BLaER1 treated with 17β-estradiol and CSF1 and Interleukin-3, amounts not matched to agents 10 nM and 100 nM (cell line): ENCODE measurements around the gene ELMO2.

Source experiments
- H3K27ac ChIP-seq, 11 experiments: shearing (Covaris generic); formaldehyde crosslinking; 2 replicates each; pipeline ENCODE4 v1.8.1; 2022
- H3K27me3 ChIP-seq, 11 experiments: shearing (Covaris generic); formaldehyde crosslinking; 2 replicates each; pipeline ENCODE4 v1.8.1; 2022
- H3K36me3 ChIP-seq, 11 experiments: shearing (Covaris generic); formaldehyde crosslinking; 2 replicates each; pipeline ENCODE4 v1.8.1; 2022
- H3K4me1 ChIP-seq, 10 experiments: shearing (Covaris generic); formaldehyde crosslinking; 2 replicates each; pipeline ENCODE4 v1.8.1; 2022
- H3K4me2 ChIP-seq, 11 experiments: shearing (Covaris generic); formaldehyde crosslinking; 2 replicates each; pipeline ENCODE4 v1.8.1; 2022
- H3K4me3 ChIP-seq, 10 experiments: shearing (Covaris generic); formaldehyde crosslinking; 2 replicates each; pipeline ENCODE4 v1.8.1; 2022
- H3K9ac ChIP-seq, 11 experiments: shearing (Covaris generic); formaldehyde crosslinking; 2 replicates each; pipeline ENCODE4 v1.8.1; 2022
- H3K9me3 ChIP-seq, 11 experiments: shearing (Covaris generic); formaldehyde crosslinking; replicated peaks in 1 of 11; 2 replicates each; pipeline ENCODE4 v1.8.1; 2022
- H4K20me1 ChIP-seq, 11 experiments: shearing (Covaris generic); formaldehyde crosslinking; 2 replicates each; pipeline ENCODE4 v1.8.1; 2022
- Cebpa-rat ChIP-seq, 11 experiments: shearing (Covaris generic); IDR thresholded peaks; 2 replicates each; pipeline ENCODE4 v1.8.1; 2022

The ELMO2 gene

GRCh38 chr20:46324960-46325703 lies 81.3 kb downstream of the ELMO2 start:
- Histone ChIP-seq H3K27me3 (peaks cover 0 to 10% (median 0%) of the 10 kb centered on the region in 11 experiments; a peak in 2 of 22 replicates), H3K4me3 (no peak overlapping the region), H4K20me1 (peaks cover 0 to 18% (median 0%) of the 10 kb centered on the region in 11 experiments; a peak in 5 of 22 replicates), H3K4me2 (no peak overlapping the region), H3K36me3 (no peaks in the 10 kb centered on the region), H3K4me1 (peaks cover 7 to 27% (median 15%) of the 10 kb centered on the region in 10 experiments; a peak in 19 of 20 replicates), H3K9me3 (no peaks in the 10 kb centered on the region), H3K27ac (no peak overlapping the region), H3K9ac (no peak overlapping the region)
- 0 out of 22 replicates have a peak, but pooled peaks of 1 of the 11 experiments have one; percentile 22 for TF ChIP-seq Cebpa-rat (IDR thresholded peaks at IDR 0.05)

GRCh38 chr20:46324379-46324778 lies 82.0 kb downstream of the ELMO2 start:
- TF ChIP-seq Cebpa-rat (IDR thresholded peaks at IDR 0.05) = no peak
- peaks cover 0 to 10% (median 0%) of the 10 kb centered on the region in 11 experiments; a peak in 3 of 22 replicates for H3K27me3 ChIP-seq
- no peak overlapping the region for H3K9ac ChIP-seq
- no peaks in the 10 kb centered on the region for H3K9me3 ChIP-seq
- no peaks in the 10 kb centered on the region for H3K36me3 ChIP-seq
- peaks cover 0 to 20% (median 7%) of the 10 kb centered on the region in 10 experiments; a peak in 17 of 20 replicates for H3K4me1 ChIP-seq
- H3K4me2 ChIP-seq = no peak overlapping the region
- peaks cover 0 to 18% (median 0%) of the 10 kb centered on the region in 11 experiments; a peak in 5 of 22 replicates for H4K20me1 ChIP-seq
- no peak overlapping the region for H3K4me3 ChIP-seq
- no peak overlapping the region for H3K27ac ChIP-seq

DNA sequence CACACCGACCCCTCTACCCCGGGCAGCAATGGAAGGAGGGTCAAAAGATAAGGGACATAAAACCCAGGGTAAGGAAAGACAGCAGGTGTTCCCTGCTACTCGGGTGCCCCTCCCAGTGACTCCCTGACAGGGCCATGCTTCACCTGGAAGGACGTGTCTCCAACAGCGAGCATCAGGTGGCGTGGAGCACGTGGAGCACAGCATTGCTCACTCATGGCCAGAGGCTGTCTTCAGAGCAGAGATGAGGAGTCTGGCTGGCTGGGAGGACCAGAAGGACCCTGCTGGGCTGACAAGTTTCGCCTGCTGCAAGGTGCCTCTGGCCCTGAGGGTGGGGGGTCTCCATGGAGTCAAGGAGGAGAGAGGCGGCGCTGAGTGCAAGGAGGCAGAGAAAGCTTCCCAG lies 82.9 kb downstream of the ELMO2 start:
- peaks cover 0 to 10% (median 0%) of the 10 kb centered on the region in 11 experiments; a peak in 3 of 22 replicates for H3K27me3 ChIP-seq

DNA sequence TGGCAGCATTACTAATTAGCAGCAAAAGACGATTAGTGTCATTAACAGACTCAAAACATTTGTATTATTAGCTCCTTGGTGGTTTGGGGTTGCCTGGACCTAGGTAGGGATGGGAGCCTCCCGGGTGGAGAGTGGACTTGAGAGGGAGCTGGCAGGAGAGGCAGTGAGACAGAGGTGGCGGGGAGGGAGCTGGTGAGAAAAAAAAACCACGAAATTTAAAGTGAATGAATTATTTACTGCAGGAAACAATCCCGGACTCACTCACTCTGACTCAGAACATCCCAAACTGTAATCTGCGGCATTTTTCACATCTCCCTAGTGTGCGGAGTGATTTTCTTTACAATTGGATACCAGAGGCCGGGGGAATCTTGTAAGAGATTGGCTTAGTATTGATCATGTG lies 83.8 kb downstream of the ELMO2 start:
- H3K4me3 ChIP-seq = no peak overlapping the region
- H3K4me1 ChIP-seq = peaks cover 0 to 4% (median 0%) of the 10 kb centered on the region in 10 experiments; a peak in 3 of 20 replicates
- H4K20me1 ChIP-seq = peaks cover 0 to 19% (median 0%) of the 10 kb centered on the region in 11 experiments; a peak in 7 of 22 replicates
- peaks cover 0 to 16% (median 3%) of the 10 kb centered on the region in 11 experiments; a peak in 10 of 22 replicates for H3K27me3 ChIP-seq
- no peak for TF ChIP-seq Cebpa-rat (IDR thresholded peaks at IDR 0.05)
- no peak overlapping the region for H3K9ac ChIP-seq
- no peaks in the 10 kb centered on the region for H3K36me3 ChIP-seq
- no peak overlapping the region for H3K4me2 ChIP-seq
- H3K9me3 ChIP-seq = no peaks in the 10 kb centered on the region
- no peak overlapping the region for H3K27ac ChIP-seq

More for the DNA sequence above, 82.9 kb downstream of the ELMO2 start:
- Histone ChIP-seq H4K20me1 (peaks cover 0 to 18% (median 0%) of the 10 kb centered on the region in 11 experiments; a peak in 6 of 22 replicates), H3K27ac (no peak overlapping the region), H3K4me1 (peaks cover 0 to 12% (median under 1%) of the 10 kb centered on the region in 10 experiments; a peak in 8 of 20 replicates), H3K4me2 (no peak overlapping the region), H3K4me3 (no peak overlapping the region), H3K9me3 (no peaks in the 10 kb centered on the region), H3K9ac (no peak overlapping the region), H3K36me3 (no peaks in the 10 kb centered on the region)
- no peak for TF ChIP-seq Cebpa-rat (IDR thresholded peaks at IDR 0.05)

DNA sequence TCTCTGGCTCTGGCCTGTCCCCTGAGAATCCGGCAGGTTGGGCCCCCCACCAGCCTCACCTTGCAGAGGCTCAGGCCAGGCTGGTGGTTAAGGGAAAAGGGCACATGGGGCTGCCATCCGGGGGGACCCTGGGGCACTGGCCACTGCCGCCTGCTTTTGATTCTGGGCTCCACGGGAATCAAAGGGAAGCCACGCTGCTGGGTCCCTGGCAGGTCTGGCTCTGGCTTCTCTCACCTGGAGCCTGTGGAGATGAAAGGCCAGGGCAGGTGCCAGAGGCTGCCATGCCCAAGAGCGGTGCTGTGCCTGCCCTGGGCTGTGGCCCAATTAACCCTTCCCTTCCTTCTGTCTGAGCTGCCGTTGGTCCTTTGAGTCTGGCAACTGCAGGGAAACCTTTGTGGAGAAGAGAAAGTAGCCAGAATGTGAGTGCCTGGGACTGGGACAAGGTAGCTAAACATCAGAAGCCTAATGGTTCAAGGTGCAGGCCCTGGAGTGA lies 88.7 kb downstream of the ELMO2 start:
- H3K4me2 ChIP-seq = no peak overlapping the region
- no peaks in the 10 kb centered on the region for H3K9me3 ChIP-seq
- H3K36me3 ChIP-seq = no peaks in the 10 kb centered on the region
- H3K27me3 ChIP-seq = peaks cover 40 to 60% (median 52%) of the 10 kb centered on the region in 11 experiments
- no peak overlapping the region for H3K9ac ChIP-seq
- no peak overlapping the region for H3K27ac ChIP-seq
- H4K20me1 ChIP-seq = peaks cover 0 to 32% (median 12%) of the 10 kb centered on the region in 11 experiments; a peak in 11 of 22 replicates
- no peak for TF ChIP-seq Cebpa-rat (IDR thresholded peaks at IDR 0.05)
- no peak overlapping the region for H3K4me3 ChIP-seq
- H3K4me1 ChIP-seq = peaks cover 0 to 4% (median 1%) of the 10 kb centered on the region in 10 experiments; a peak in 10 of 20 replicates

DNA sequence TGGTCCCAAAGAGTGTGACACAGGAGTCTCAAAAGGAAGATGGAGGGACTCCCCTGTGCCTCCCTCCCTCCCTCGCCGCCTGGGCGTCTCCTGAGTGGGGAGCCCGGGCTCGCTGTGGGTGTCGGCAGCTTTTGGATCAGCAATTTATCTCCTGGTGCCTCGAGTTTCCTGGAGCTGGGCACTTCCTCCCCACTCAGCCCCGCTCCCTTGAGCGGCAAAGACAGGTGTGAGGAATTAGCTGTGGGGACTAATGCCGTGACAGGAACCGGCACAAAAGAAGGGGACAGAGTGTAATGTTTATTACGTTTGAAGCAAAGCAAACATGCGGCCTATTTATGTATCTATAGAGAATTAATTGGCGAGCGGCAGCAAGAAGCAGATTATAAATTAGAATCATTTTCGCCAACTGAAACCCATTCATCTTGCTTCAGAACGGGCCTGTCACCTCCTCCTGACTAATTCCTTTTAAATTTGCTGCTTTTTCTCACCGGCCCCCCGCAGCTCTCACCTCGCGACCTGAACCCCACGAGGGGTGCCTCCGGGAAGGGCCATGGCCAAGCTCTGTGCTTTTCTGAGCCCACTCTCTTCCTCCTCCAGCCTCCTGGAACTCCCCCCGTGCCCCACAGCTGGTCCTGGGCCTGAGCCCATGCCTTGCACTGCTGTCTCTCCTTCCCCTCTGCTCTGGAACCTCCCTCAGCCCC lies 89.3 kb downstream of the ELMO2 start:
- Histone ChIP-seq H3K36me3 (no peaks in the 10 kb centered on the region), H3K9ac (no peak overlapping the region), H4K20me1 (peaks cover 0 to 36% (median 16%) of the 10 kb centered on the region in 11 experiments; a peak in 11 of 22 replicates), H3K9me3 (no peaks in the 10 kb centered on the region), H3K4me2 (no peak overlapping the region), H3K27me3 (peaks cover 46 to 61% (median 58%) of the 10 kb centered on the region in 11 experiments), H3K4me3 (no peak overlapping the region), H3K27ac (no peak overlapping the region), H3K4me1 (peaks cover 0 to 9% (median 6%) of the 10 kb centered on the region in 10 experiments; a peak in 12 of 20 replicates)
- no peak for TF ChIP-seq Cebpa-rat (IDR thresholded peaks at IDR 0.05)
